GM12878 (cell line): ENCODE results near the gene NAALADL2. TPM values are rescaled to one million over a fixed set of nuclear protein-coding genes. Genes with fewer than 3 reads are reported as not detected.

Experiments
- ATAC-seq: fragments of 200-7000 bp; cut with Tn5 transposase; 3 replicates; pipeline ENCODE4 v1.9.1; 2020; ENCODE audit warnings: mild to moderate bottlenecking, moderate library complexity
- BruUV-seq: library from RNA; stranded (reverse); fragments of 400-500 nt; replicated peaks from 2 replicates; lab custom pipeline; 2021; lab: Mats Ljungman, UMichigan
- CTCF ChIA-PET: fragments of 300-600 bp; sonication (Branson Sonifier 250); formaldehyde crosslinking; extraction: SDS; loops from one replicate; lab custom pipeline; 2021; ENCODE audit warnings: inconsistent platforms; lab: Yijun Ruan, JAX
- POLR2A ChIA-PET: fragments of 350-600 bp; formaldehyde crosslinking; extraction: SDS; loops from one replicate; lab custom pipeline; 2021; ENCODE audit warnings: inconsistent platforms; lab: Charles Lee
- RAD21 ChIA-PET: fragments of 300-600 bp; sonication (Branson Sonifier 250); formaldehyde crosslinking; loops from one replicate; lab custom pipeline; 2023; ENCODE audit warnings: antibody characterized with exemption; ENCODE audit not compliant: unreplicated experiment; lab: Charles Lee
- SMC1A ChIA-PET: fragments of 300-600 bp; sonication (Branson Sonifier 250); formaldehyde crosslinking; loops from one replicate; lab custom pipeline; 2023; ENCODE audit not compliant: unreplicated experiment, uncharacterized antibody; lab: Charles Lee
- DNase-seq: peaks from one replicate; pipeline ENCODE4 v3.0.0-alpha.2; 2011; ENCODE audit warnings: low read depth, low spot score
- FAIRE-seq: peaks from 3 replicates; lab custom pipeline; 2011; peaks lifted over from hg19 to GRCh38; lab: Jason Lieb, UNC
- H2AFZ ChIP-seq: 2 replicates; pipeline ENCODE4 v1.6.0; 2011; ENCODE audit warnings: low read depth, low read length, control low read depth; ENCODE audit not compliant: control insufficient read depth
- H3K27ac ChIP-seq: 2 replicates; pipeline ENCODE4 v1.5.1; 2011; ENCODE audit warnings: control low read depth; ENCODE audit not compliant: control insufficient read depth, insufficient read depth
- H3K27me3 ChIP-seq, 2 experiments: replicated peaks in 1 of 2; 2 replicates each; pipeline versions ENCODE4 v1.6.0 to v1.6.1; 2011; ENCODE audit warnings: low read length in 1 of 2; ENCODE audit not compliant: control insufficient read depth in 2 of 2, insufficient read depth in 2 of 2
- H3K36me3 ChIP-seq, 2 experiments: 2 replicates each; pipeline ENCODE4 v1.5.1; 2011; ENCODE audit warnings: low read length in 1 of 2; ENCODE audit not compliant: control insufficient read depth in 2 of 2, insufficient read depth in 2 of 2
- H3K4me1 ChIP-seq: 2 replicates; pipeline ENCODE4 v1.6.1; 2011; ENCODE audit warnings: mild to moderate bottlenecking, low read length, moderate library complexity, mixed read lengths; ENCODE audit not compliant: control insufficient read depth, insufficient read depth
- H3K4me2 ChIP-seq: 2 replicates; pipeline ENCODE4 v1.6.0; 2011; ENCODE audit warnings: control low read depth; ENCODE audit not compliant: control insufficient read depth, insufficient read depth
- H3K4me3 ChIP-seq: fragments of 200-600 bp; sonication (generic); 2 replicates; pipeline ENCODE4 v1.5.1; 2016
- H3K79me2 ChIP-seq: 2 replicates; pipeline ENCODE4 v1.6.0; 2011; ENCODE audit warnings: low read length; ENCODE audit not compliant: control insufficient read depth, insufficient read depth
- H3K9ac ChIP-seq: 2 replicates; pipeline ENCODE4 v1.8.0; 2011; ENCODE audit warnings: low read length, control low read depth, mixed read lengths; ENCODE audit not compliant: control insufficient read depth, insufficient read depth
- H3K9me3 ChIP-seq: replicated peaks from 3 replicates; pipeline ENCODE4 v1.5.1; 2011; ENCODE audit warnings: mild to moderate bottlenecking, low read length; ENCODE audit not compliant: control insufficient read depth, insufficient read depth
- H4K20me1 ChIP-seq: 2 replicates; pipeline ENCODE4 v1.6.0; 2011; ENCODE audit not compliant: control insufficient read depth, insufficient read depth
- ASH2L ChIP-seq: fragments of 300-600, 200-600 bp; sonication (generic); IDR thresholded peaks from 2 replicates; pipeline ENCODE4 v1.6.1; 2017; ENCODE audit warnings: low read depth, mild to moderate bottlenecking, borderline replicate concordance
- ATF7 ChIP-seq: fragments of 450-650 bp; IDR thresholded peaks from 2 replicates; pipeline ENCODE4 v1.6.1; 2016; ENCODE audit warnings: low read depth, mild to moderate bottlenecking
- IKZF1 ChIP-seq: fragments of 450-650 bp; conservative IDR thresholded peaks from 2 replicates; pipeline ENCODE4 v1.6.1; 2017; ENCODE audit warnings: antibody characterized with exemption, mild to moderate bottlenecking
- JUNB ChIP-seq: IDR thresholded peaks from 2 replicates; pipeline ENCODE4 v1.6.1; 2016; ENCODE audit warnings: antibody characterized with exemption, mild to moderate bottlenecking
- KDM1A ChIP-seq: fragments of 200-600 bp; sonication (generic); IDR thresholded peaks from 2 replicates; pipeline ENCODE4 v1.6.1; 2016; ENCODE audit warnings: borderline replicate concordance
- RAD21 ChIP-seq: IDR thresholded peaks from 2 replicates; pipeline ENCODE4 v1.6.1; 2011; ENCODE audit warnings: mild to moderate bottlenecking, low read depth, low read length, moderate library complexity; ENCODE audit not compliant: insufficient read depth
- TAF1 ChIP-seq: IDR thresholded peaks from 2 replicates; pipeline ENCODE4 v1.6.1; 2011; ENCODE audit warnings: mild to moderate bottlenecking, low read depth, low read length, borderline replicate concordance
- WGBS: methylation state at CpG from one replicate; pipeline ENCODE4 v1.1.6; 2016; ENCODE audit warnings: low lambda C conversion rate; ENCODE audit not compliant: insufficient replicate concordance, insufficient coverage; ENCODE audit errors: missing lambda C conversion rate; 5-methylcytosine and 5-hydroxymethylcytosine counted together
- in situ Hi-C: fragments of 300-500 bp; cut with MboI; formaldehyde crosslinking; loops from 9 replicates; pipeline ENCODE4 v1.14.3; 2018; ENCODE audit warnings: mixed read lengths
- intact Hi-C: fragments of 100-400 bp; cut with micrococcal nuclease; formaldehyde crosslinking; loops from one replicate; pipeline ENCODE4 v1.14.2; 2022; ENCODE audit not compliant: unreplicated experiment
- polyA plus RNA-seq, 11 experiments: library from polyadenylated mRNA; depleted of rRNA in 4 of 11; unstranded in 6 of 11; stranded (reverse) in 5 of 11; fragments of >200 nt; fragmentation: Nextera tagmentation in 4 of 11; fragmentation: Illumina TruSeq in 1 of 11; extraction: Ambion mirVana in 4 of 11; extraction: Trizol in 1 of 11; gene quantifications; 1 replicate in 1 of 11; 2 replicates in 10 of 11; pipeline versions ENCODE4 v1.2.1 to v1.2.3, GENCODE V29; 2011 to 2016; ENCODE audit warnings: inconsistent platforms in 2 of 11, missing spikeins in 2 of 11, low read depth in 1 of 11
- total RNA-seq, 4 experiments: library from RNA; depleted of rRNA in 3 of 4; stranded (reverse); fragments of >200 nt in 3 of 4; fragmentation: Illumina TruSeq in 1 of 4; extraction: Trizol in 1 of 4; gene quantifications; 2 replicates each; pipeline versions ENCODE4 v1.2.1 to v1.2.3, GENCODE V29; 2013 to 2021
- TF ChIP-seq, protein P1 (sequence below): fragments of 150-350 bp; IDR thresholded peaks from 2 replicates; pipeline ENCODE4 v1.6.1; 2016; ENCODE audit warnings: low read depth, low read length
- TF ChIP-seq, protein P2 (sequence below), 3 experiments: IDR thresholded peaks in 2 of 3; conservative IDR thresholded peaks in 1 of 3; 2 replicates each; pipeline ENCODE4 v1.5.1; 2011; ENCODE audit warnings: low read depth in 3 of 3, low read length in 3 of 3, mild to moderate bottlenecking in 3 of 3, control low read depth in 2 of 3, moderate library complexity in 2 of 3, inconsistent platforms in 1 of 3, mixed read lengths in 1 of 3; ENCODE audit not compliant: control insufficient read depth in 2 of 3, insufficient read depth in 1 of 3; ENCODE audit errors: extremely low read depth in 1 of 3
- TF ChIP-seq, protein P3 (sequence below): fragments of 450-650 bp; IDR thresholded peaks from 2 replicates; pipeline ENCODE4 v1.6.1; 2017; ENCODE audit warnings: mild to moderate bottlenecking
- TF ChIP-seq, protein P4 (sequence below): IDR thresholded peaks from 2 replicates; pipeline ENCODE4 v1.6.1; 2012; ENCODE audit warnings: low read depth, low read length, improper control_type of control experiment
- TF ChIP-seq, protein P5 (sequence below): fragments of 450-650 bp; IDR thresholded peaks from 2 replicates; pipeline ENCODE4 v1.6.1; 2017; ENCODE audit warnings: low read depth, mild to moderate bottlenecking, moderate library complexity

The NAALADL2 gene
- total and polyA plus RNA-seq, 10 of the 15 experiments (the other 5 are each of a cell fraction or from before 2014, with no cell fraction given), result 0.06 to 10.8 (median 0.46) TPM

DNA sequence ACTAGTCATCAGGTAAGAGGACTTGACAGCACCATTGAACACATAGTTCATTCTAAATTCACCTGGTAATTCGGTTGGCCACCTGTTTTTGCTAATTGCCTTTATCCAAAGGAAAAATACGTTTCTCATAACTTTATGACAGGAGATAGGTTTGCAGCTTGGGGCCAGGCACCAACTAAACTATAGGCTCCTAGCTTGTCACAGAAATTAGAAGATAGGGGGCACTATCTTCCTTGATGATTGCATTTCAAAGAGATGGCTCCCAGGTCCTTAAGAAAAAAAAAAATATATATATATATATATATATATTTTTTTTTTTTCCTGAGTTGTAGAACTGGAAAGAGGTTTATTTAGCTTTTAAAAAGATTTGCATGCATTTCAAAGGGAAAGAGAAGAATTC lies 563.6 kb downstream of the NAALADL2 start:
- intact Hi-C loops, result loop anchor here (5.0 kb wide), 1 partner anchor 520 kb away; no protein-coding TSS in a partner anchor
- in situ Hi-C loops, result no loop called here
- Histone ChIP-seq H3K4me3 (no peak overlapping the region), H3K9me3 (no peaks in the 10 kb centered on the region), H2AFZ (no peak overlapping the region), H3K79me2 (no peaks in the 10 kb centered on the region), H3K4me2 (no peak overlapping the region), H4K20me1 (no peaks in the 10 kb centered on the region), H3K27me3 (no peaks in the 10 kb centered on the region), H3K36me3 (no peaks in the 10 kb centered on the region), H3K27ac (no peak overlapping the region), H3K9ac (no peak overlapping the region), H3K4me1 (no peaks in the 10 kb centered on the region)
- BruUV-seq, result no TSS peak
- CTCF ChIA-PET, result interaction anchor here (0.7 to 1.2 kb wide), 7 partner anchors 11 to 519 kb away, joined by 3 to 5 read pairs (median 4); no protein-coding TSS in a partner anchor
- ATAC-seq (peak; percentile 74; the same call in 2 of the 3 replicates), FAIRE-seq (no peak), DNase-seq (no peak)
- RAD21 ChIA-PET, result interaction anchor here (0.6 to 1.4 kb wide), 11 partner anchors 10 to 517 kb away, joined by 3 to 6 read pairs (median 4); no protein-coding TSS in a partner anchor
- POLR2A ChIA-PET, result interaction anchor here (0.7 kb wide), 1 partner anchor 447 kb away, joined by 5 read pairs; no protein-coding TSS in a partner anchor
- SMC1A ChIA-PET, result interaction anchor here (0.5 to 1.2 kb wide), 2 partner anchors 147 to 1692 kb away, joined by 3 to 7 read pairs; no protein-coding TSS in a partner anchor
- 6% methylated on average over 2 of the region's 2 CpGs for WGBS
- TF ChIP-seq ATF7 (no peak), RAD21 (peak; percentile 43), JUNB (no peak), ASH2L (no peak), KDM1A (no peak), TAF1 (no peak), IKZF1 (no peak)
- TF ChIP-seq, protein P1, sequence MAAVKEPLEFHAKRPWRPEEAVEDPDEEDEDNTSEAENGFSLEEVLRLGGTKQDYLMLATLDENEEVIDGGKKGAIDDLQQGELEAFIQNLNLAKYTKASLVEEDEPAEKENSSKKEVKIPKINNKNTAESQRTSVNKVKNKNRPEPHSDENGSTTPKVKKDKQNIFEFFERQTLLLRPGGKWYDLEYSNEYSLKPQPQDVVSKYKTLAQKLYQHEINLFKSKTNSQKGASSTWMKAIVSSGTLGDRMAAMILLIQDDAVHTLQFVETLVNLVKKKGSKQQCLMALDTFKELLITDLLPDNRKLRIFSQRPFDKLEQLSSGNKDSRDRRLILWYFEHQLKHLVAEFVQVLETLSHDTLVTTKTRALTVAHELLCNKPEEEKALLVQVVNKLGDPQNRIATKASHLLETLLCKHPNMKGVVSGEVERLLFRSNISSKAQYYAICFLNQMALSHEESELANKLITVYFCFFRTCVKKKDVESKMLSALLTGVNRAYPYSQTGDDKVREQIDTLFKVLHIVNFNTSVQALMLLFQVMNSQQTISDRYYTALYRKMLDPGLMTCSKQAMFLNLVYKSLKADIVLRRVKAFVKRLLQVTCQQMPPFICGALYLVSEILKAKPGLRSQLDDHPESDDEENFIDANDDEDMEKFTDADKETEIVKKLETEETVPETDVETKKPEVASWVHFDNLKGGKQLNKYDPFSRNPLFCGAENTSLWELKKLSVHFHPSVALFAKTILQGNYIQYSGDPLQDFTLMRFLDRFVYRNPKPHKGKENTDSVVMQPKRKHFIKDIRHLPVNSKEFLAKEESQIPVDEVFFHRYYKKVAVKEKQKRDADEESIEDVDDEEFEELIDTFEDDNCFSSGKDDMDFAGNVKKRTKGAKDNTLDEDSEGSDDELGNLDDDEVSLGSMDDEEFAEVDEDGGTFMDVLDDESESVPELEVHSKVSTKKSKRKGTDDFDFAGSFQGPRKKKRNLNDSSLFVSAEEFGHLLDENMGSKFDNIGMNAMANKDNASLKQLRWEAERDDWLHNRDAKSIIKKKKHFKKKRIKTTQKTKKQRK, result no peak
- TF ChIP-seq, protein P2, sequence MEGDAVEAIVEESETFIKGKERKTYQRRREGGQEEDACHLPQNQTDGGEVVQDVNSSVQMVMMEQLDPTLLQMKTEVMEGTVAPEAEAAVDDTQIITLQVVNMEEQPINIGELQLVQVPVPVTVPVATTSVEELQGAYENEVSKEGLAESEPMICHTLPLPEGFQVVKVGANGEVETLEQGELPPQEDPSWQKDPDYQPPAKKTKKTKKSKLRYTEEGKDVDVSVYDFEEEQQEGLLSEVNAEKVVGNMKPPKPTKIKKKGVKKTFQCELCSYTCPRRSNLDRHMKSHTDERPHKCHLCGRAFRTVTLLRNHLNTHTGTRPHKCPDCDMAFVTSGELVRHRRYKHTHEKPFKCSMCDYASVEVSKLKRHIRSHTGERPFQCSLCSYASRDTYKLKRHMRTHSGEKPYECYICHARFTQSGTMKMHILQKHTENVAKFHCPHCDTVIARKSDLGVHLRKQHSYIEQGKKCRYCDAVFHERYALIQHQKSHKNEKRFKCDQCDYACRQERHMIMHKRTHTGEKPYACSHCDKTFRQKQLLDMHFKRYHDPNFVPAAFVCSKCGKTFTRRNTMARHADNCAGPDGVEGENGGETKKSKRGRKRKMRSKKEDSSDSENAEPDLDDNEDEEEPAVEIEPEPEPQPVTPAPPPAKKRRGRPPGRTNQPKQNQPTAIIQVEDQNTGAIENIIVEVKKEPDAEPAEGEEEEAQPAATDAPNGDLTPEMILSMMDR (IDR thresholded peaks at IDR 0.05 in 2 of 3, conservative IDR thresholded peaks at IDR 0.05 in 1 of 3; ENCODE audit: control insufficient read depth in 2 of 3, extremely low read depth in 1 of 3, insufficient read depth in 1 of 3, low read depth in 3 of 3, low read length in 3 of 3), result peak in 1 of 3 experiments; percentile 14; a peak in 2 of 6 replicates
- TF ChIP-seq, protein P3, sequence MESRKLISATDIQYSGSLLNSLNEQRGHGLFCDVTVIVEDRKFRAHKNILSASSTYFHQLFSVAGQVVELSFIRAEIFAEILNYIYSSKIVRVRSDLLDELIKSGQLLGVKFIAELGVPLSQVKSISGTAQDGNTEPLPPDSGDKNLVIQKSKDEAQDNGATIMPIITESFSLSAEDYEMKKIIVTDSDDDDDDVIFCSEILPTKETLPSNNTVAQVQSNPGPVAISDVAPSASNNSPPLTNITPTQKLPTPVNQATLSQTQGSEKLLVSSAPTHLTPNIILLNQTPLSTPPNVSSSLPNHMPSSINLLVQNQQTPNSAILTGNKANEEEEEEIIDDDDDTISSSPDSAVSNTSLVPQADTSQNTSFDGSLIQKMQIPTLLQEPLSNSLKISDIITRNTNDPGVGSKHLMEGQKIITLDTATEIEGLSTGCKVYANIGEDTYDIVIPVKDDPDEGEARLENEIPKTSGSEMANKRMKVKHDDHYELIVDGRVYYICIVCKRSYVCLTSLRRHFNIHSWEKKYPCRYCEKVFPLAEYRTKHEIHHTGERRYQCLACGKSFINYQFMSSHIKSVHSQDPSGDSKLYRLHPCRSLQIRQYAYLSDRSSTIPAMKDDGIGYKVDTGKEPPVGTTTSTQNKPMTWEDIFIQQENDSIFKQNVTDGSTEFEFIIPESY, result no peak
- TF ChIP-seq, protein P4, sequence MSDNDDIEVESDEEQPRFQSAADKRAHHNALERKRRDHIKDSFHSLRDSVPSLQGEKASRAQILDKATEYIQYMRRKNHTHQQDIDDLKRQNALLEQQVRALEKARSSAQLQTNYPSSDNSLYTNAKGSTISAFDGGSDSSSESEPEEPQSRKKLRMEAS, result no peak
- TF ChIP-seq, protein P5, sequence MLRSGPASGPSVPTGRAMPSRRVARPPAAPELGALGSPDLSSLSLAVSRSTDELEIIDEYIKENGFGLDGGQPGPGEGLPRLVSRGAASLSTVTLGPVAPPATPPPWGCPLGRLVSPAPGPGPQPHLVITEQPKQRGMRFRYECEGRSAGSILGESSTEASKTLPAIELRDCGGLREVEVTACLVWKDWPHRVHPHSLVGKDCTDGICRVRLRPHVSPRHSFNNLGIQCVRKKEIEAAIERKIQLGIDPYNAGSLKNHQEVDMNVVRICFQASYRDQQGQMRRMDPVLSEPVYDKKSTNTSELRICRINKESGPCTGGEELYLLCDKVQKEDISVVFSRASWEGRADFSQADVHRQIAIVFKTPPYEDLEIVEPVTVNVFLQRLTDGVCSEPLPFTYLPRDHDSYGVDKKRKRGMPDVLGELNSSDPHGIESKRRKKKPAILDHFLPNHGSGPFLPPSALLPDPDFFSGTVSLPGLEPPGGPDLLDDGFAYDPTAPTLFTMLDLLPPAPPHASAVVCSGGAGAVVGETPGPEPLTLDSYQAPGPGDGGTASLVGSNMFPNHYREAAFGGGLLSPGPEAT, result no peak
